Activated CD4-positive, CD25-positive, alpha-beta regulatory T cell treated with anti-CD3 and anti-CD28 coated beads, Interleukin-2, amount 50 U/mL, for 16 hours (primary cell): ENCODE results near the gene HOXA13.

Source experiments
- DNase-seq: peaks from one replicate; pipeline ENCODE4 v3.0.0-alpha.2; 2020; ENCODE audit warnings: low read depth, low spot score

Gene HOXA13

DNA sequence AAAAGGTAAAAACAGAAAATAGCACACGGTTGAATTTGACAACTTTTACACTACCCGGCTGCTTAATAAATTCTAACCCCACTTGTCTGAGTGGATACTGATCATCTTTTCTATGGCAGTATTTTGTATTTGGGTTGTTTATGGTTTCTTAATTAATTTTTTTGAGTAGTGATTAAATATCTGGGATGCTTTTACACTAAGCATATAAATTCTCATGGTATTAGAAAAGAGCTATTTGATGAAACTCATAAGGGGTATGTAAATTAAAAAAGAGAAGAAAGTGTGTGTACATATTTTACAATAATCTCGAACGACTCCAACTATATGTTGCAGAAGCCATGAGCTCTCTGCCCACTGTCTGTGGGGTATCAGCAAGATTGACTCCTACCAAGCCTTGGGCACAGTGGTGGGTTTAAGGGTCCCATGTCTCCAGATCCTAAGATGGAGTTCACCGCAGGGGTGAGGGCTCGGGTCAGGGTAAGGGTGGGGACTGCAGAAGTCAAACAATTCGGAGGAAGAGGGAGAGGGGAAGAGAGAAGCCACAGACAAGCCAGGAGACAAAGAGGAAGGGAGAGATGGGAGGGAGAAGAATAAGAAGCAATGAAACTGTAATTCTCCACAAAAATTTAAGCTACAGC lies 7.6 kb upstream of the HOXA13 start:
- DNase-seq: no peak

DNA sequence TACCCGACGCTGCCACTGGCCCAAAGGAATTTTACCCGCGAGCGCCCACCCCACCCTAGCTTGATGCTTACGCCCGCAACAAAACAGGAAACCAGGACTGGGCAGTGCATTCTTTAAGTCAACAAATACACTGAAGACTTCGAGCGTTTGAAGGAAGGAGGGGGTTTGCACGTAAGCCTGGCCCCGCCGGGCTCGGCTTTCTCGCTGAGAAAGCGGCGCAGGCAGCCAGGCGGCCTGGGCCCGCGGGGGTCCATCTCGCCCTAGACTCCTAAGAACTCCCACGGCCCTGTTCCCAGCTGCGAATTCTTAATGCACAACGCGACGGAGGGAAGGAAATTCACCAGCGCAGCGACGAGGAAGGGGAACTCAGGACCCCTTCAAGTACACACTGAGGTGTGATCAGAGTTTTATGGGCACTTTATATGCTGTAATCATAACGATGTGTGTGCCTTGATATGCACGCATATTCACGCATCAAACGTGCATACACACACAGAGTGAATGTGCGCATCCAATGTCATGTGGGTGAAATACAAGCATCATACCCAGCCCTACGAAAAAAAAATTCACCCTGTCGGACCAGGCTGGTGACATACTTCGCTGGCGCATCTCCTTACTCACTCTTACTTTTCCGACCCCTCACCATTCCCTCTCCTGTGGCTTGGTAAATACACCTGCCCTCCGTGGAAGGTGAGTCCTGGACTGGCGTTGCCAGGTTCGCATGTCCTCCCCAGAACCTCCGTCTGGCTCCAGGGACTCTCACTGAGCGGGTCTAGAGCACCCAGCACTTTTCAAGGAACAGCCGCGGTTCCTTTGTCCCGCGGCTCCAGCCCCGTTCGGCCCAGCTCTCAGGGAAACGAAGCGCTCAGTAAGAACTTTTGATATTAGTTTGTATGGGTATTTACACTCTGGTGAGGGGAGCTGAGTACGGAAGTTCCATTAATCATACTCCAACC lies 5.7 kb upstream of the HOXA13 start:
- DNase-seq: no peak

DNA sequence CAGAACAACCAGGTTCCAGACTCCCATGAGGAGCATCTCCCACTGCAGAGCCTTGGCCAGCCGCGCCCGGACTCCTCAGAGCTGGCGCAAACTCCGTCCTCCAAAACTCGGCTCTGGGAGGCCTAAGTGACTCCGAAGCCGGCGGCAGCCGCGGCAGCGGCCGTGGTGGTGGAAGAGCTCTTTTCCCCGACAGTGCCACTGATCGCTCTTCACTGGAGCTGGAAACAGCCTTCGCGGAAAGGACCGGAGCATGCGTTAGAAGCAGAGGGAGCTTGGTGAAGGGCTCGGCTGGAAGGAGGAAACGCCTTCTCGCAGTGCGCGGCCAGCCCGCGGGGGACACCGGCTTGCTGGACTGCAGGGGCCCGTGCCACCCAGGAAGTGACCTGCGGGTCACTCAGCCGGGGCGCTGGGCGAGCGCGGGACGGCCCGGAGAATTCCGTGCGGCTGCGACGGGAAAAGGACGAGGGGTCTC lies 5.0 kb upstream of the HOXA13 start:
- DNase-seq: no peak

DNA sequence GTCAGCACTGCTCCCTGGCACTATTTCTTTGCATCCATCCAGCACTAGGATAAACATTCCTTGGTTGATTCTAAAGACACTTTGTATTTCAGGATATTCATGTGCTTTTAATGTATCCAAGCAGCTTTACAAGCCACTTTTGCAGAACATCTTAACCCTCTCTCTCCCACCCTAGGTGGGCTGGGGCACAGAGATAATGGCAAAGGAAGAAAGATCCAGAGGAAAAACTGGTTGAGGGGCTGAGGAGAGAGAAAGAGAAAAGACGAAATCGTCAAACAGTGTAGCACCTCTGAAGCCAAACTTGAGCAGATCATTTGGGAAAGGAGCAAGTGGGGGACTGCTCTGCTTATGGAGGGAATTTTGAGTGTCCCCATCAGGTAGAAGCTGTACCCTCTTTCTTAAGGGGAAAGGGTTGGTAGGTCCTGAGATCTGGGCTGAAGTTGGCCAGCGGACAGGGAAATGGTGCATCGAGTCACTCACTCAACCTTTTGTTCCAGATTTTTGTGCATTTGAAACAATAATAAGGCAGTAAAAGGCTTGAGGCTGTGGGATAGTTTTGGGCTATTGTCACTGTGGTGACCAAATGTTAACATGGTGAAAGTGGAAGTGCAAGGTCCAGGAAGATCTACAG lies 4.2 kb upstream of the HOXA13 start:
- DNase-seq: no peak

DNA sequence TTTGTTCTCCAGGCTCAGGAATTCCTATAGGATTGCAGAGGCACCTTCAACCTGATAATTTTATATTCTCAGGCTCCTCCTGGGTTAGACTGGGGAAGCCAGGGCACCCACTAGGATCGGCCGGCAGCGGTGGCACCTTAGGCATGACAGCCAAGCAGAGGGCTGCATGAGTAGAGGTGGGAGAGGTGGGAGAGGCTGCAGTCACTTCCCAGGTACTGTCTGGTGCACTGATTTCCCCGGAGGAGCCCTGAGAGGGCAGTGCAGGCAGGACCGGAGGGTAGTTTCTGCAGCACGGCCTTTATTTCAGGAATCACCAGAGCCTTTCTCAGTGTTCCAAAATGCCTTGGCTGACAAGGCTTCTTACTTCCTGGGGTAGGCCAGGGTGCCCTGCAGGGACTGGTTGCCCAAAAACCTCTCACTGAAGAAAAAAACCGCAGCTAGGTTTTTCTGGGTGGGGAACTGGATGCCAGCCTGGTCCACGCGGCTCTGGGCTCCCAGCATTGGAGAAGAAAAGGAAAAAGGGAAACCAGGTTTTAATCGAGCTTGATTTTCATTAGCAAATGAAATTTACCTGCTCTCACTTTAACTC lies 3.6 kb upstream of the HOXA13 start:
- no peak for DNase-seq

DNA sequence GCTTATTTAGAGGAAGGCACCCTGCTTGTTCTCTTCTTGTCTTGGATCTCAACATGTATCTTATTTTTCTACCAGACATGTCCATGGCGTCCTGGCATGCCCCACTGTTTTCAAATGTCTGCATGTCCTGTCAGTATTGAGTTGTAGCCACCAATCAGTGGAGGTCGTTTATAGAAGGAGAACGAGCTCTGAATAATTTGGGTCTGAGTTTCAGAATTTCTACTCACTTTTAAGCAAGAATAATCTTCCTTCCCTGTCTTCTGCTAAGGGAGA lies 2.9 kb upstream of the HOXA13 start:
- DNase-seq: no peak

DNA sequence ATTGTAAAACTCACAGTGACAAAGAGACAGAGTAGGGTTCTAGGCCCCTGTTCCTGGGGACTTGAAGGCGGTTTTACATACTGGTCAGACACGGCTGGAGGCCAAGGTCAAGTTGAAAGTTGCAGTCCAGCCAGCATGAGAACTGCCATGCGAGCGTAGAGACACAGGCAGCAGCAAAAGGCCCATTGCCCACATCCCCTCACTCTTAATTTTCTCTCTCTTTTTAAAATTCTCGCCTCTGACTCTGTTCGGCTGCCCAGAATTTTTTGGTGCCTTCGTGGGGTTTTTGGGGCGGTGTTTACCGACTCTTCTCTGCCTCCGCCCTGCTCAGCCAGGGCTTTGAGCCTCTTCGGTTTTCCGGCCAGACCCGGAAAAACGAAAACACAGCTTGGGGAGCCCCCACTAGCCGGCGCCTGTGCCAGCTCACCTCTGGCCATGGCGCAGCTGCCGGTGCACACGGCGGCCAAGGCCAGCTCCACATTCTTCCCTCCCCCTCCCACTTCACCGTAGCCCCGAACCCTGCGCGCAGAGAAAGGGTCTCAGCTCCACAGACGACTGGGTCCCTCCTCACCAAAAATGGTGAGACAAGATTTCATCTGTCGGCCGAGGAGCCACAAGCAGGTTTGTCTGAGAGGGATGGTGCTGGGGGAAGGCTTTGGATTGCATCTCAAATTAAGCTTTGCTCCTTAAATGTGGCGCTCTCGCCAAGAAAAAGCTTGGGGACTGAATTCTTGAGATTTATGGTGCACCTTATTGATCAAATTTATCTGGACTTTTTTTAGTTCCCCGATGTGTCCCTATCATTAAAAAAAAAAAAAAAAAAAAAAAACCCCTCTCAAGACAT lies 2.3 kb upstream of the HOXA13 start:
- no peak for DNase-seq

DNA sequence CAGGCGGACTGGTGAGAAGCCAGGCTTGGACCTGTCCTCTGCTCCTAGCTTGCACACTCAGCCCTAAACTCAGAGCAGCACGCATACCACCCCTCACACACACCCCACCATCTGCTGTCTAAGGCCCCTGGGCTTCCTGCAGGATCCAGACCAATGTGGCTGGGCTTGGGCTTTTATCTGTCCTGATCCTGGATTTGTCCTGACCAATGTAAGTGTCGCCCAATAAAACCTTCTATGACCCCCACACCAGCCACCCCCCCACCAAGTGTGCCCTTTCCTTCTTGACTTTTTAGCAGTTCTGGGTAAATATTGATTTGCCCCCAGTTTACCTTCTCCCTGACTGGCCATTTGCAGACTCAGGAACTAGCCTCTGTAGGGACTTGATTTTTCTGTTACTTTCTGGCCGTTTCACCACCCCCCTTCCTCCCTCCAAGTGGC lies 1.7 kb upstream of the HOXA13 start:
- DNase-seq: no peak

DNA sequence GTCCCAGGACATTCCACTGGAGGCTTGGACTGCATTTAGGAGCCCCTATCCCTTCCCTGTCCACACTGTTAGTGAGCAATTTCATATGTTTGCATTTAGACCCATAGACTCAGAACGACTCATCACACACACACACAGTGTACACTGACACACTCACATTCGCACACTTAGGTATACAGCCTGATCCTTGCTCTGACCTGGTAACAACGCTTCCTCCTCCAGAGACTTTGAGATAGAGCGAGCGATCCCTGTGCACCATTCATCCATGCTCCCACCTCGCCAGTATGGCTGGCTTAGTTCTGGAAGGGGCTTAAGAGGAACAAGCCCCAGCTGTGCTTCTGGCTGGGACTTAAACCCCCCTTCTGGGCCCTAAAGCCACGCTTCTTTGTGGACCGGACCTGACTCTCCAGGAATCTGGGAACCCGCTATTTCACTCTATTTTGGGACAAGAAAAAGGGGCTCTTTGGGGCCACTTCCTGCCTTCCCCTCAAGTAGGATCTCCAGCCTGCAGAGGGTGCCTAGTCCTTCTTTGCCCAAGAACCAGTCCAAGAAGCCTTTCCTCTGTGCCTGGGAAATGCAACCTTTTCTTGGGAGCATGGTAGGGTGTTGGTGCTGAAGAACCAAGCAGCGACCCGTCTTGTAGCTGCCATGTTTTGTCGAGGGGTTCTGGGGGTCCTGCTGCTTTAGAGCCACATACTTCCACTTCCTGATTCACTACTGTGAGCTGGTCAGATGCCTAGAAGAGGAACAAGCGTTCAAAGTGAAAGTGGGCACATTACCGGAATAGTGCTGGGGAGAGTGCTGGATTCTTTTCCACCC lies 1.1 kb upstream of the HOXA13 start:
- no peak for DNase-seq

DNA sequence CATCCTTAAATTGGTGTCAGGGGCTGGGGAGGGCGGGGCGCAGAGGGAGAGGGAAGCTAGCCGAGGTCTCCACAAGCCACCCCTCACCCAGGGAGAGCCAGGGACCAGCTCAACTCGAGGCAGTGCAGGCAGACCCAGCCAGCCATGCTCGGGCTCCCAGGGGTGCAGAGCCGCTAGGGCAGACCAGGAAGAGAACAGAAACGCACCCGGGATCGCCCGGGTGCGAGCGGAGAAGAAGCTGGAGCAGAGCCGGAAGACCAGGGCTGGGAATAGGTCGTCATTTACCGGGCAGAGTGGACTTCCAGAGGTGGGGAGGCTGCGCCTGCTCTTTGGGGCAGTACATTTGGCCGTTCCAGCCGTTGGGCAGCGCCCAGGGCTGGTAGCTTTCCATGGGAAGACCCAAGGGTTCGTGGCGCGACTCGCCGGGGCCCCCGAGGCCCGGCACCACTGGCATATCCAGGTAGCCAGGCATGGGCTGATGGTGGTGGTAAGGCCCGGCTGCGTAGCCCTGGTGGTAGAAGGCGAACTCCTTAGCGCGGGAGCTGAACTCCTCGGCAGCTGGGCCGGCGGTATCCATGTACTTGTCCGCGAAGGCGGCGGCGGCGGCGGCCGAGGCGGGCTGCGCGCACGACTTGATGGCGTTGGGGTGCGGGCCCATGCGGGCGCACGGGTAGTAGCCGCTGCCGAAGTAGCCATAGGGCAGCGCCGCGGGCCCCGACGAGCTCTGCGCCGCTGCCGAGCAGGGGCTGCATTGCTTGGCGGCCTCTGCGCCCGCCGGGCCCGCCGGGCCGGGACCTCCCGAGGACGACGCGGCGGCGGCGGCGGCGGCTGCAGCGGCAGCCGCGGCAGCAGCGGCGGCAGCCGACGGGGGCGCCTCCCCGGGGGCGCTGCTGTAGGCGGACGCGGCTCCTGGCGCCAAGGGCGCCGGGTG lies 755 bp downstream of the HOXA13 start:
- DNase-seq: no peak

DNA sequence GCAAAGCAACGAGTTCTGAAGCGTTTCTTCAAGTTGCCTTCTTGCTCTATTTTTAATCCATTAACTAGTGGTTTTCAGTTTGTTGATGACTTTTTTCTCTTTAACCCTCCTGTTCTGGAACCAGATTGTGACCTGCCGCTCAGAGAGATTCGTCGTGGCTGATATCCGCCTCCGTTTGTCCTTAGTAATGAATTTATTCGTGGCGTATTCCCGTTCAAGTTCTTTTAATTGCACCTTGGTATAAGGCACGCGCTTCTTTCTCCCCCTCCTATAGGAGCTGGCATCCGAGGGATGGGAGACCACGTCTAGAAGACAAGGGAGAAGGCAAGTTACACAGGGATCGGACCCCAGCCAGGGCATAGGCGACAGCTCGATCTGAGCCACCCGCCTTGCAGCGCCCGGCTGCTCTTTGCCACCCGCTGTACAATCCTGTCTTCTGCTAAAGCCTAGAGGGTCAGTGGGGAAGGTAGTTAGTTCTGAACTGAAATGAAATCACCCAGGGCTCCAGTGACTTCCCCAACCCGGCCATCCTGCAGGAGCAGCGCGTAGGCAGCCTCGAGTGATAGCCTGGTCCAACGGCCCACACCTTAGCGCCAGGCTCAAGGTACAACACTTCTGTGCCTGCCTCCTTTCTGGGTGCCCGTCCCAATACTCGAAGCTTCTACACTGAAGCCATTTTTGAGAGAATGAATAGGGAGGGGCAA lies 1.6 kb downstream of the HOXA13 start:
- no peak for DNase-seq

DNA sequence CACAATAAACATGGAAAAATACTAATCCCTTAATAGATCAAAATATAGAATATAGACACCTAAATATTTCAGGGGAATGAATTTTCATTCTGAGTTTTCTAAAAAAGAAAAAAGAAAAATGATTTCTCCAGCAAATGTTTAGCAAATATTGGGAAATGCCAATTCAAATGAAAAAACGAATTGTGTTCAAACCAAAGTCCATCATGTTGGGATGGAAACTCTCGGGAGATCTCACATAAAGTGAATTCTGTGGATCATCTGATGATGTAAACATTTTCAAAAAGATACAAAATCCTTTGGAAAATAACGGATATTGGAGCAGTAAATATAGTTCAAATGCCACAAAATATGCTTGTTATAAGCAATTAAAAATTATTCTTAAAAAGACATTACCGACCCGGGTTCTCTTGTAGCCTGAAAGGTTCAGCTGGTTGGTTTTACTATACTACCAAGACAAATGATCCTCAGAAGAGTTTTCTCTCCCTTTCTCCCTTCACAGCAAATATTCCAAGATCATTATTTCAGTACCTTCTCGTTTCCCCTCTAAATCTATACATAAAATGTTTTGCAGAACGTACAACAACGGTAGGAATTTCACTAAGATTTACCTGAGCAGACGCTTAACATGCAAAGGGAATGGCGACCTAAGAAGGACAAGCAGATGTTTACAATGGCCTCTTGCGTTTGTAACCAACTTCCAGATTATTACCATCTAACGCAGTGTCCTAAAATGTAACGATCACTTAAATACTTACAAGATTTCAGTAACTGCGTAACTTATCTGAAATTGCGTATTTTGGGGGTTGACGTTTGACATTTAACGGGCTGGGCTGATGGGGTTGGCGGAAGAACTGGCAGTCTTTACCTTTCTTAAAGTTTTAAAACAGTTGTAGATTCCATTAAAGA lies 2.5 kb downstream of the HOXA13 start:
- no peak for DNase-seq

DNA sequence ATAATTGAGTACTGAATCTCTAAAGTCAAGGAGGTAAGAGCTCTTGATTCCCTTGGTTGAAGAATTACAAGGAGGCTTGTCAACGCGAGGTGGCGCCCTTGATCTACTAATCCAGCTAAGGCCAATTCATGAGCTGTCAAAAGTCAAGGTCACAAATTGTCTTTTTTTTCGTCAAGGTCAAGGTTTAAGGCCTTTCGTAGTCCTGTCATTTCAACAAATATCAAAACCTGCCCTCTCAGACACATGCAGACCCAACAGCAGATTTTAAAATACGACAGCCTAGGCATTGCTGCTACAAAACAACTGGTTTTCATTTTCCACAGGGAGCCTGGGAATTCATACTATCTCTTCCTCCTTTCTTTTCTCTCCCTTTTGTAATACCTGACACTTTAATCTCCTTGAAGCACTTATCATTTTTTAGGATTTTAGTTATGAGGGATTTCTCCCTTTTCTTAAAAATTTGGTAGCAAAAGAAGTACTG lies 3.6 kb downstream of the HOXA13 start:
- peak; percentile 70 for DNase-seq

DNA sequence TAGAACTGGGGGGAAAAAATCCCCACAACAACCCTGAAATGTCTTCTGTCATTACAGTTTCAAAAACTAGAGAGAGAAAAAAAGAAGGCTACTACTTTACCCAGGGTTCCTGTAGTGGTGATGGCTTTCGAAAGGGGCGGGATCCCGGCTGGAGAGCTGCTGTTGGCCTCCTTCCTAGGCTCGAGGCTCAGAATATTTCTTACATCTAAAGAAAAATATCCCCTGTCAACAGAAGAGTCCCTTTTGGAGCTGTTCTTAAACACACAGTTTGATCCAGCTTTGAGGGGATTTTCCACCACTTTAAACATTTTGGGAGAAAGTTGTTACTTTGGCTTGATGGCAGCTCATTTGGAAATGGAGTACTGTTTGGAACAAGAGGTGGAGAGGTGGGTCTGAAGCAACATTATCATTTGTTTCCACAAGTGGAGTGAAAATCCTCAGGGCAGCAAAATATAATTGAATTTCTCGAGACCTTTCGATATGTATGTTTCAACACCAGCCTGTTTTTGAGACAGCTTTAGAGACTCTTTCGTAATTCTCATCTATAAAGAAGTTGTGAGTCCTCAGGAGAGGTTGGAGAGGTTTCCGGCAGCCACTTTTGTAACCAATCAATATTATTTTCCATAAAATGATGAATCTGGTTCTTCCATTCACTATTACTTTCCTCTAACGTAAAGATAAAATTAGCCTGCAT lies 5.1 kb downstream of the HOXA13 start:
- DNase-seq: no peak

DNA sequence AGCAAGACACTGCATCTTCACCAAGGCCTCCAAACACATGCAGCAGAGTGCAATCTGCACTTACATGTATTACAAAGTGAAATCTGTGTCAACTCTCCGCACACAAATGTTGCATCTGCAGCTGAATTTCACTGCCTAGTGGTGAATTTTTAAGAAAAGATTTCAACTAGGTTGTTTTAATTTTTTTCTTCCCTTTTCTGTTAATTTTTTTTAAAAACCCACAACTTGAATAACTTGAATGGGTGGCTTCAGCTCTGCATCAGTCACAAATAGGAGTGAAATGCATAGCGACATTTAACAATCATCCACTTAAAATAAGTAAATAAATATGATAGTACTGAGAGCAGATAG lies 5.9 kb downstream of the HOXA13 start:
- DNase-seq: no peak

DNA sequence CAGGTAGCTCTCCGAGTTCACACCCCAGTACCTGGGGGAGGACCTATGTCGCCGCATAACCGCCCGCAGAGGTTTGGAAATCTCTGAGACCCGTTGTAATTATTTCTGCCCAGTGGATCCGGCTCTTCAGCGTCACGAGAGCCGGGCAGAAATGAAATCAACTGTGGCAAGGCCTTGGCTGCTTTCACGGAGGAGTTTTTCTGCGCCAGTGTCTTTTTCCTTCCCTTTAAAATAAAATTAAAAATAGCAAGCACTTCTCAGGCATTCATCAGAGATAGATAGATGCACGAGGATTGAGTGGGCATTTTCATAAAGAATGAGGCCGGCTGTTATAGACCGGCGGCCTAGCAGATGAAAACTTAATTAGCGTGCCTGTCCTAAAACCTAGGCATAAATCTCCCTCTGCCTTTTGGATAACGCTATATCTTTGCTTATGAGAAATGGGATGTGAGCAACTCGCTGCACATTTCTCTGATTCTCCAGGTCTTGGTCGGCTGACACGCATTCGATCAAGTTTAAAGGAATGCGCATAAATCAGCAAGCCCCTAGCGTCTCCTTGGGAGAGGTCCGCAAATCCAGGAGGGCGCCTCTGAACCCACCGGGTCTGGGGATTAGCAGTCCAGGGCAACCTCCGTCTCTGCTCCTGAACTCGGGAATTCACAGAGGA lies 6.4 kb downstream of the HOXA13 start:
- no peak for DNase-seq
